ENCODE data around the gene CSMD2. TPM values are rescaled to one million over a fixed set of nuclear protein-coding genes. Genes with fewer than 3 reads are reported as not detected.
A peak's percentile ranks its signal among the peaks of the same experiment; 100 is the strongest.

Gene CSMD2
- polyA plus RNA-seq, 5 donors = 0.11 to 0.38 (median 0.22) TPM

GRCh38 chr1:33501309-33501708, 663.7 kb downstream of the CSMD2 start:
- DNase-seq = no peak

GRCh38 chr1:33500547-33500946, 664.5 kb downstream of the CSMD2 start:
- no peak for DNase-seq

- no peak for DNase-seq
Observed at GRCh38 chr1:33497410-33497809, 667.6 kb downstream of the CSMD2 start.

- DNase-seq = no peak
Observed at GRCh38 chr1:33494929-33495328, 670.1 kb downstream of the CSMD2 start.

GRCh38 chr1:33488624-33489023, 676.4 kb downstream of the CSMD2 start:
- no peak for DNase-seq

GRCh38 chr1:33482412-33482811, 682.6 kb downstream of the CSMD2 start:
- no peak for DNase-seq

- no peak for DNase-seq
Observed at GRCh38 chr1:33477451-33477850, 687.6 kb downstream of the CSMD2 start.

GRCh38 chr1:33473900-33474299, 691.1 kb downstream of the CSMD2 start:
- DNase-seq = no peak

- DNase-seq = peak; percentile 96 to 98
Observed at GRCh38 chr1:33472269-33472980, 692.6 kb downstream of the CSMD2 start, which contains the start of gene ZSCAN20. TSS of gene ZSCAN20 (plus strand) at chr1:33472645. CDS start at chr1:33479289, 6,644 bp downstream.

- no peak for DNase-seq
Observed at GRCh38 chr1:33471416-33471815, 693.6 kb downstream of the CSMD2 start.

- peak; percentile 72 to 76 for DNase-seq
Observed at GRCh38 chr1:33470495-33471012, 694.5 kb downstream of the CSMD2 start.

- no peak for DNase-seq
Observed at GRCh38 chr1:33469691-33470090, 695.3 kb downstream of the CSMD2 start.

GRCh38 chr1:33468967-33469366, 696.1 kb downstream of the CSMD2 start:
- DNase-seq = no peak

- DNase-seq = no peak
Observed at GRCh38 chr1:33468531-33468930, 696.5 kb downstream of the CSMD2 start.

- DNase-seq = no peak
Observed at GRCh38 chr1:33468011-33468410, 697.0 kb downstream of the CSMD2 start.

GRCh38 chr1:33466159-33466558, 698.9 kb downstream of the CSMD2 start:
- peak; percentile 41 to 51 for DNase-seq

- DNase-seq = no peak
Observed at GRCh38 chr1:33465316-33465715, 699.7 kb downstream of the CSMD2 start.

GRCh38 chr1:33464552-33464951, 700.5 kb downstream of the CSMD2 start:
- no peak for DNase-seq

Other genes starting within 250 kb of the CSMD2 start
- gene C1orf94, start 11.7 kb upstream of the CSMD2 start, polyA plus RNA-seq (ENCODE audit: insufficient read depth in 1 of 5, insufficient read length in 5 of 5, low replicate concordance in 1 of 5) = not detected

All from right lung (tissue), 5 donors.